ENCODE data around the gene NUDT3. TPM values are rescaled to one million over a fixed set of nuclear protein-coding genes. Genes with fewer than 3 reads are reported as not detected.

The NUDT3 gene
- total and polyA plus RNA-seq, 9 donors, result 16.0 to 60.7 (median 50.2) TPM

GRCh38 chr6:34386316-34387137 is 5.9 kb downstream of the NUDT3 start:
- Histone ChIP-seq H3K27me3 (no peaks in the 10 kb centered on the region), H3K27ac (no peak overlapping the region), H3K9me3 (no peaks in the 10 kb centered on the region), H3K36me3 (no peaks in the 10 kb centered on the region), H3K4me1 (ENCODE audit: insufficient read depth) (peaks cover 11% of the 10 kb centered on the region), H3K4me3 (no peak overlapping the region)
- DNase-seq, result no peak
- TF ChIP-seq CTCF (IDR thresholded peaks at IDR 0.05) (no peak), EP300 (IDR thresholded peaks at IDR 0.05) (no peak), POLR2A (IDR thresholded peaks at IDR 0.05) (no peak)
- WGBS, 3 donors, result 63 to 71% (median 68%) methylated on average over 4 of the region's 4 CpGs
- intact Hi-C loops (cut with DNase I), result loop anchor here in 1 of 4 donors (10.0 kb wide), 1 partner anchor 72 kb away; no protein-coding TSS in a partner anchor

DNA sequence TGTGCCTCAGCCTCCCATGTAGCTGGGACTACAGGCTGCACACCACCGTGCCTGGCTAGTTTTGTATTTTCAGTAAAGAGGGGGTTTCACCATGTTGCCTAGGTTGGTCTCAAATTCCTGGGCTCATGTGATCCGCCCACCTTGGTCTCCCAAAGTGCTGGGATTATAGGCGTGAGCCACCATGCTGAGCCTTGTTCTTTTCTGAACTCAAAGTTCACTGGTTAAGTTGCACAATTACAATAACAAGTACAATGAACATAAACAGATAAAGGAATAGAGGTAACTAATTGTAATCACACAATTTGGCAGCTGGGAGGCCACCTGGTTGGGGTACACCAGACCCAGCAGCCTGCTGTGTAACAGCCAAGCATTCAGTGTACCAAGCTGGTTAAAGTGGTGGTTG is 6.7 kb downstream of the NUDT3 start:
- TF ChIP-seq EP300 (IDR thresholded peaks at IDR 0.05) (no peak), CTCF (IDR thresholded peaks at IDR 0.05) (no peak), POLR2A (IDR thresholded peaks at IDR 0.05) (no peak)
- DNase-seq, result no peak
- H3K27ac ChIP-seq, result no peak overlapping the region
- H3K4me1 ChIP-seq (ENCODE audit: insufficient read depth), result peaks cover 9% of the 10 kb centered on the region
- no peaks in the 10 kb centered on the region for H3K36me3 ChIP-seq
- intact Hi-C loops (cut with DNase I), result loop anchor here in 1 of 4 donors (10.0 kb wide), 1 partner anchor 71 kb away; no protein-coding TSS in a partner anchor
- H3K4me3 ChIP-seq, result no peak overlapping the region
- WGBS, 3 donors, result 94 to 97% (median 94%) methylated on average over 3 of the region's 3 CpGs
- no peaks in the 10 kb centered on the region for H3K9me3 ChIP-seq
- H3K27me3 ChIP-seq, result no peaks in the 10 kb centered on the region

- no peak for TF ChIP-seq EP300 (IDR thresholded peaks at IDR 0.05)
- no peak for TF ChIP-seq CTCF (IDR thresholded peaks at IDR 0.05)
- TF ChIP-seq POLR2A (IDR thresholded peaks at IDR 0.05), result no peak
- no peak overlapping the region for H3K4me3 ChIP-seq
- no peaks in the 10 kb centered on the region for H3K9me3 ChIP-seq
- intact Hi-C loops (cut with DNase I), result loop anchor here in 1 of 4 donors (10.0 kb wide), 1 partner anchor 70 kb away; no protein-coding TSS in a partner anchor
- H3K27ac ChIP-seq, result peak overlapping the region; percentile 23 to 82
- no peaks in the 10 kb centered on the region for H3K36me3 ChIP-seq
- peaks cover 9% of the 10 kb centered on the region for H3K4me1 ChIP-seq (ENCODE audit: insufficient read depth)
- WGBS, 3 donors, result 57 to 69% (median 67%) methylated on average over 5 of the region's 5 CpGs
- H3K27me3 ChIP-seq, result no peaks in the 10 kb centered on the region
- no peak for DNase-seq
Observed at GRCh38 chr6:34384321-34385153, 7.9 kb downstream of the NUDT3 start.

- H3K36me3 ChIP-seq, result no peaks in the 10 kb centered on the region
- H3K4me3 ChIP-seq, result no peak overlapping the region
- WGBS, 3 donors, result 30 to 49% (median 36%) methylated on average over 6 of the region's 6 CpGs
- DNase-seq, result no peak
- H3K27ac ChIP-seq, result peak overlapping the region; percentile 23 to 82
- intact Hi-C loops (cut with DNase I), result loop anchor here in 1 of 4 donors (10.0 kb wide), 1 partner anchor 69 kb away; no protein-coding TSS in a partner anchor
- no peak for TF ChIP-seq POLR2A (IDR thresholded peaks at IDR 0.05)
- no peak for TF ChIP-seq EP300 (IDR thresholded peaks at IDR 0.05)
- TF ChIP-seq CTCF (IDR thresholded peaks at IDR 0.05), result no peak
- no peaks in the 10 kb centered on the region for H3K9me3 ChIP-seq
- H3K4me1 ChIP-seq (ENCODE audit: insufficient read depth), result peaks cover 9% of the 10 kb centered on the region
- H3K27me3 ChIP-seq, result no peaks in the 10 kb centered on the region
Observed at GRCh38 chr6:34383656-34384320, 8.7 kb downstream of the NUDT3 start.

Data from ovary (tissue), 9 donors.